HepG2 (cell line): ENCODE data around the gene SYS1. TPM values are rescaled to one million over a fixed set of nuclear protein-coding genes. Genes with fewer than 3 reads are reported as not detected.

Source experiments
- ATF7-NPFF ChIP-seq: sonication (generic); formaldehyde crosslinking; IDR thresholded peaks from 2 replicates; pipeline ENCODE4 v1.8.1; 2023; ENCODE audit warnings: mild to moderate bottlenecking, low read depth, missing genetic modification reagents, moderate library complexity
- CBX1 ChIP-seq: IDR thresholded peaks from one replicate; pipeline ENCODE4 v1.6.1; 2016; ENCODE audit warnings: antibody characterized with exemption, low read depth
- EP300 ChIP-seq, 3 experiments: sonication (generic) in 1 of 3; formaldehyde crosslinking in 1 of 3; IDR thresholded peaks; 2 replicates each; pipeline versions ENCODE4 v1.5.1 to v1.6.1; 2011 to 2020; ENCODE audit warnings: low read depth in 2 of 3, low read length in 2 of 3, borderline replicate concordance in 1 of 3, improper control_type of control experiment in 1 of 3, mild to moderate bottlenecking in 1 of 3, missing genetic modification reagents in 1 of 3, moderate library complexity in 1 of 3
- FUBP1 ChIP-seq: sonication (generic); formaldehyde crosslinking; IDR thresholded peaks from 2 replicates; pipeline ENCODE4 v1.5.1; 2020; ENCODE audit warnings: missing genetic modification reagents, mild to moderate bottlenecking, borderline replicate concordance
- HIVEP1 ChIP-seq: sonication (generic); formaldehyde crosslinking; IDR thresholded peaks from 2 replicates; pipeline ENCODE4 v1.4.0; 2020; ENCODE audit warnings: mild to moderate bottlenecking, missing genetic modification reagents
- LCORL ChIP-seq, 2 experiments: fragments of 450-650 bp in 1 of 2; sonication (generic) in 1 of 2; formaldehyde crosslinking in 1 of 2; IDR thresholded peaks; 2 replicates each; pipeline versions ENCODE4 v1.5.0 to v1.6.1; 2017 to 2020; ENCODE audit warnings: antibody characterized with exemption in 1 of 2, missing genetic modification reagents in 1 of 2
- NCOR1 ChIP-seq: fragments of 200-600 bp; sonication (generic); IDR thresholded peaks from 2 replicates; pipeline ENCODE4 v1.7.0; 2017; ENCODE audit warnings: antibody characterized with exemption, low read length, borderline replicate concordance
- NR2F2 ChIP-seq: IDR thresholded peaks from 2 replicates; pipeline ENCODE4 v1.6.1; 2012; ENCODE audit warnings: low read depth, inconsistent platforms, borderline replicate concordance
- SIN3B ChIP-seq: fragments of 150-350 bp; IDR thresholded peaks from 2 replicates; pipeline ENCODE4 v1.6.1; 2014; ENCODE audit warnings: low read length
- TBL1XR1 ChIP-seq: fragments of 150-350 bp; IDR thresholded peaks from 2 replicates; pipeline ENCODE4 v1.6.1; 2014; ENCODE audit warnings: borderline replicate concordance, low read length; ENCODE audit not compliant: partially characterized antibody
- TGIF2 ChIP-seq: IDR thresholded peaks from 2 replicates; pipeline ENCODE4 v1.6.1; 2016; ENCODE audit warnings: control low read depth, missing compliant biosample characterization
- ZBTB44 ChIP-seq: sonication (generic); formaldehyde crosslinking; IDR thresholded peaks from 2 replicates; pipeline ENCODE4 v1.4.0; 2020; ENCODE audit warnings: missing genetic modification reagents
- ZNF20 ChIP-seq: sonication (generic); formaldehyde crosslinking; IDR thresholded peaks from 2 replicates; pipeline ENCODE4 v1.4.0; 2020; ENCODE audit warnings: mild to moderate bottlenecking, moderate library complexity, missing genetic modification reagents
- ZNF501 ChIP-seq: sonication (generic); formaldehyde crosslinking; IDR thresholded peaks from 2 replicates; pipeline ENCODE4 v1.5.1; 2020; ENCODE audit warnings: mild to moderate bottlenecking, moderate library complexity, missing genetic modification reagents
- ZNF543 ChIP-seq: sonication (generic); formaldehyde crosslinking; IDR thresholded peaks from 2 replicates; pipeline ENCODE4 v1.4.0; 2020; ENCODE audit warnings: mild to moderate bottlenecking, missing genetic modification reagents
- polyA plus RNA-seq, 8 experiments: library from polyadenylated mRNA; depleted of rRNA in 3 of 8; stranded (reverse) in 7 of 8; unstranded in 1 of 8; fragments of >200 nt; fragmentation: Illumina TruSeq in 4 of 8; extraction: Trizol in 4 of 8; gene quantifications; 2 replicates each; pipeline versions ENCODE4 v1.2.1 to v1.2.3, GENCODE V29; 2011 to 2016; ENCODE audit warnings: low read depth in 4 of 8, missing spikeins in 1 of 8, mixed read lengths in 1 of 8; ENCODE audit not compliant: insufficient read depth in 1 of 8
- total RNA-seq, 5 experiments: library from RNA; depleted of rRNA; stranded (reverse); fragments of >200 nt; fragmentation: Illumina TruSeq; extraction: Trizol; gene quantifications; 2 replicates each; pipeline ENCODE4 v1.2.3, GENCODE V29; 2016; ENCODE audit warnings: low read depth in 1 of 5
- TF ChIP-seq, protein P1 (sequence below): sonication (generic); formaldehyde crosslinking; IDR thresholded peaks from 2 replicates; pipeline ENCODE4 v1.5.0; 2020; ENCODE audit warnings: missing genetic modification reagents
- TF ChIP-seq, protein P2 (sequence below): sonication (generic); formaldehyde crosslinking; IDR thresholded peaks from 2 replicates; pipeline ENCODE4 v1.8.1; 2023; ENCODE audit warnings: mild to moderate bottlenecking, moderate library complexity, missing genetic modification reagents
- TF ChIP-seq, protein P3 (sequence below): sonication (generic); formaldehyde crosslinking; IDR thresholded peaks from 2 replicates; pipeline ENCODE4 v1.4.0; 2020; ENCODE audit warnings: missing genetic modification reagents, borderline replicate concordance

SYS1 gene
- total and polyA plus RNA-seq, 2 of the 13 experiments (the other 11 are each of a cell fraction or from before 2014, with no cell fraction given) = 38.3 to 65.6 TPM

- TF ChIP-seq FUBP1 (CRISPR knock-in tag) (no peak), EP300 (IDR thresholded peaks at IDR 0.05; ENCODE audit: low read depth in 2 of 2, low read length in 2 of 2) (no peak), EP300 (CRISPR knock-in tag; IDR thresholded peaks at IDR 0.05; ENCODE audit: borderline replicate concordance) (peak; percentile 23; the same call in 1 of the 2 replicates), ZNF20 (CRISPR knock-in tag) (0 out of 2 replicates have a peak, but pooled peaks have one; percentile 29), ZBTB44 (no peak), TGIF2 (CRISPR knock-in tag) (peak; percentile 57; the same call in 1 of the 2 replicates), HIVEP1 (CRISPR knock-in tag) (peak; percentile 51), NCOR1 (peak; percentile 37), CBX1 (peak; percentile 66), NR2F2 (no peak), LCORL (IDR thresholded peaks at IDR 0.05) (no peak), LCORL (CRISPR knock-in tag; IDR thresholded peaks at IDR 0.05) (0 out of 2 replicates have a peak, but pooled peaks have one; percentile 18), ATF7-NPFF (CRISPR knock-in tag) (no peak), SIN3B (0 out of 2 replicates have a peak, but pooled peaks have one; percentile 14), ZNF543 (peak; percentile 76), TBL1XR1 (peak; percentile 17), ZNF501 (CRISPR knock-in tag) (no peak)
- TF ChIP-seq, protein P1, sequence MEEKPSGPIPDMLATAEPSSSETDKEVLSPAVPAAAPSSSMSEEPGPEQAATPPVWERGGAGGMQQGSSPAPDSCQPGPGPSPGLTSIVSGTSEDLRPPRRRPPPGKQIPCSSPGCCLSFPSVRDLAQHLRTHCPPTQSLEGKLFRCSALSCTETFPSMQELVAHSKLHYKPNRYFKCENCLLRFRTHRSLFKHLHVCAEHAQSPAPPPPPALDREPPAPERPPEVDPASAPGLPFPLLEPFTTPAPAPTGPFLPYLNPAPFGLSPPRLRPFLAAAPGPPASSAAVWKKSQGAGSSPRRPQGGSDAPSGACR = peak; percentile 58; the same call in 1 of the 2 replicates
- TF ChIP-seq, protein P2, sequence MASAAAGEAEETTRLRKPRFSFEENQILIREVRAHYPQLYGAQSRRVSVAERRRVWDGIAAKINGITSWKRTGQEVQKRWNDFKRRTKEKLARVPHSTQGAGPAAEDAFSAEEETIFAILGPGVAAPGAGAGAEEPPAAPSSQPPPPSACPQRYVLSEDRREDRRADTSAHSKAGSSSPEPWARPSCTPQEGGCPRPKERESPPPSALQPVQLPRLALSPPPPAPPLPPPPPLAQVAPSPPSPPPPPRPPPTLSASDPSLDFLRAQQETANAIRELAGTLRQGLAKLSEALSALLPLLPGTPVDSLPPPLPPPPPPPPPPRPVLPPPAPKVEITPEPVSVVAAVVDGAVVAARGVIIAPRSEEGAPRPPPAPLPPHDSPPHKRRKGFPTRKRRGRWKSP (CRISPR knock-in tag) = peak; percentile 77; the same call in 1 of the 2 replicates
- TF ChIP-seq, protein P3, sequence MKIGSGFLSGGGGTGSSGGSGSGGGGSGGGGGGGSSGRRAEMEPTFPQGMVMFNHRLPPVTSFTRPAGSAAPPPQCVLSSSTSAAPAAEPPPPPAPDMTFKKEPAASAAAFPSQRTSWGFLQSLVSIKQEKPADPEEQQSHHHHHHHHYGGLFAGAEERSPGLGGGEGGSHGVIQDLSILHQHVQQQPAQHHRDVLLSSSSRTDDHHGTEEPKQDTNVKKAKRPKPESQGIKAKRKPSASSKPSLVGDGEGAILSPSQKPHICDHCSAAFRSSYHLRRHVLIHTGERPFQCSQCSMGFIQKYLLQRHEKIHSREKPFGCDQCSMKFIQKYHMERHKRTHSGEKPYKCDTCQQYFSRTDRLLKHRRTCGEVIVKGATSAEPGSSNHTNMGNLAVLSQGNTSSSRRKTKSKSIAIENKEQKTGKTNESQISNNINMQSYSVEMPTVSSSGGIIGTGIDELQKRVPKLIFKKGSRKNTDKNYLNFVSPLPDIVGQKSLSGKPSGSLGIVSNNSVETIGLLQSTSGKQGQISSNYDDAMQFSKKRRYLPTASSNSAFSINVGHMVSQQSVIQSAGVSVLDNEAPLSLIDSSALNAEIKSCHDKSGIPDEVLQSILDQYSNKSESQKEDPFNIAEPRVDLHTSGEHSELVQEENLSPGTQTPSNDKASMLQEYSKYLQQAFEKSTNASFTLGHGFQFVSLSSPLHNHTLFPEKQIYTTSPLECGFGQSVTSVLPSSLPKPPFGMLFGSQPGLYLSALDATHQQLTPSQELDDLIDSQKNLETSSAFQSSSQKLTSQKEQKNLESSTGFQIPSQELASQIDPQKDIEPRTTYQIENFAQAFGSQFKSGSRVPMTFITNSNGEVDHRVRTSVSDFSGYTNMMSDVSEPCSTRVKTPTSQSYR = peak; percentile 79
These were observed 25.4 kb upstream of the SYS1 start (continued) for GRCh38 chr20:45337367-45338120.
